A673 (cell line): ENCODE results near the gene COBL.

Experiments
- CTCF ChIP-seq: fragments of 300-800, 200-600 bp; sonication (generic); conservative IDR thresholded peaks from 2 replicates; pipeline ENCODE4 v1.5.1; 2017; ENCODE audit warnings: low read depth, mild to moderate bottlenecking, antibody characterized with exemption, low read length, moderate library complexity, mixed read lengths
- EZH2 ChIP-seq: fragments of 200-600 bp; sonication (generic); IDR thresholded peaks from 2 replicates; pipeline ENCODE4 v1.6.1; 2017; ENCODE audit warnings: borderline replicate concordance, low read depth, mild to moderate bottlenecking, mixed read lengths, antibody characterized with exemption, low read length; ENCODE audit not compliant: poor library complexity, severe bottlenecking

- TF ChIP-seq EZH2: no peak
- TF ChIP-seq CTCF: no peak
Observed at GRCh38 chr7:51356849-51357516, 40.4 kb upstream of the COBL start.
